Nephron (organoid): Measurements from ENCODE around the gene HORMAD1.
"Not testable (repeated sequence)": the region's sequence is repeated elsewhere in the genome, so short reads cannot be mapped to it uniquely, and the experiment has no call there.

ENCODE experiments used
- H3K27ac Mint-ChIP-seq, 3 experiments: 2 replicates each; pipeline ENCODE4 v1.8.0; 2020; ENCODE audit warnings: mixed read lengths in 3 of 3, mild to moderate bottlenecking in 2 of 3, moderate library complexity in 1 of 3
- H3K27me3 Mint-ChIP-seq: 2 replicates; pipeline ENCODE4 v1.8.0; 2021; ENCODE audit warnings: low read depth, mild to moderate bottlenecking, moderate library complexity, mixed read lengths
- H3K36me3 Mint-ChIP-seq: 2 replicates; pipeline ENCODE4 v1.8.0; 2020; ENCODE audit warnings: low read depth, mixed read lengths
- H3K4me1 Mint-ChIP-seq: 2 replicates; pipeline ENCODE4 v1.8.0; 2020; ENCODE audit warnings: mixed read lengths
- H3K4me3 Mint-ChIP-seq, 3 experiments: 2 replicates each; pipeline ENCODE4 v1.8.0; 2020; ENCODE audit warnings: mild to moderate bottlenecking in 3 of 3, mixed read lengths in 3 of 3, moderate library complexity in 2 of 3
- H3K9me3 Mint-ChIP-seq: 2 replicates; pipeline ENCODE4 v1.8.0; 2020; ENCODE audit warnings: mixed read lengths
- TF ChIP-seq, protein P1 (sequence below), 3 experiments: fragments of 200-600 bp; sonication (generic); IDR thresholded peaks; one replicate each; pipeline ENCODE4 v1.5.0; 2021; ENCODE audit warnings: antibody characterized with exemption in 3 of 3; ENCODE audit not compliant: unreplicated experiment in 3 of 3

Gene HORMAD1

DNA sequence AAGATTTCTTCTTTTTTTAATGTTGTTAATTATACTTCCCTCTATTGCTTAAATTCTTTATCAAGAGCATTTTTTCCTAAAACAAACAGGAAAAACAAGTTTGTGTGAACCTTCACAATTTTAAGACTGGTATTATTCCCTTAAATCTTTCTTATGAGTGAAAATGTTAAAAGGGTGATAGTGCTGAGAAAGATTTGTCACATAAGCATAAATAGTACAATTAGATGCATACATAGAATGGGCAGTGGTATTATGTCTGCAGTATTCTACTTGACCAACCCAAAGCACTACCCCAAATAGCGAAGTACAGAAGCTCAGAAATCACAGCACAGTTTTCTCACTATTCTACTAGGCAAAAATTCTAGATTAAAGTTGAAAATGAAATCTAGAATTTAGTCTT, 41.7 kb downstream of the HORMAD1 start:
- TF ChIP-seq, protein P1, sequence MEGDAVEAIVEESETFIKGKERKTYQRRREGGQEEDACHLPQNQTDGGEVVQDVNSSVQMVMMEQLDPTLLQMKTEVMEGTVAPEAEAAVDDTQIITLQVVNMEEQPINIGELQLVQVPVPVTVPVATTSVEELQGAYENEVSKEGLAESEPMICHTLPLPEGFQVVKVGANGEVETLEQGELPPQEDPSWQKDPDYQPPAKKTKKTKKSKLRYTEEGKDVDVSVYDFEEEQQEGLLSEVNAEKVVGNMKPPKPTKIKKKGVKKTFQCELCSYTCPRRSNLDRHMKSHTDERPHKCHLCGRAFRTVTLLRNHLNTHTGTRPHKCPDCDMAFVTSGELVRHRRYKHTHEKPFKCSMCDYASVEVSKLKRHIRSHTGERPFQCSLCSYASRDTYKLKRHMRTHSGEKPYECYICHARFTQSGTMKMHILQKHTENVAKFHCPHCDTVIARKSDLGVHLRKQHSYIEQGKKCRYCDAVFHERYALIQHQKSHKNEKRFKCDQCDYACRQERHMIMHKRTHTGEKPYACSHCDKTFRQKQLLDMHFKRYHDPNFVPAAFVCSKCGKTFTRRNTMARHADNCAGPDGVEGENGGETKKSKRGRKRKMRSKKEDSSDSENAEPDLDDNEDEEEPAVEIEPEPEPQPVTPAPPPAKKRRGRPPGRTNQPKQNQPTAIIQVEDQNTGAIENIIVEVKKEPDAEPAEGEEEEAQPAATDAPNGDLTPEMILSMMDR (IDR thresholded peaks at IDR 0.05; ENCODE audit: unreplicated experiment in 3 of 3), result no peak

DNA sequence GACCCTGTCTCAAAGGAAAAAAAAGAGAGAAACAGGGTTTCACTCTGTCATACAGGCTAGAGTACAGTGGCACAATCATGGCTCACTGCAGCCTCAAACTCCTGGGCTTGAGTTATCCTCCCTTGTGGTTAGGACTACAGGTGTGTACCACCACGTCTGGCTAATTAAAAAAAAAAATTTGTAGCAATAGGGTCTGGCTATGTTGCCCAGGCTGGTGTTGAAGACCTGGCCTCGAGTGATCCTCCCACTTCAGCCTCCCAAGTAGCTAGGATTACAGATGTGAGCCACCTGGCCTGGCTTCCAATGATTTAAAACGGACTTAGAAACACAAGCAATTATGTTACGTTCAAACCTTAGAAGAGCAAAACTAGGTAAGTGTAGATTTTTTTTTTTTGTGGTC, 45.8 kb downstream of the HORMAD1 start:
- TF ChIP-seq, protein P1 (IDR thresholded peaks at IDR 0.05; ENCODE audit: unreplicated experiment in 3 of 3), result no peak
- Mint-ChIP-seq H3K4me3 (no peak overlapping the region), H3K4me1 (no peaks in the 10 kb centered on the region), H3K27ac (no peak overlapping the region), H3K27me3 (no peaks in the 10 kb centered on the region), H3K9me3 (no peaks in the 10 kb centered on the region), H3K36me3 (peaks cover 17% of the 10 kb centered on the region)

More for the DNA sequence above, 41.7 kb downstream of the HORMAD1 start:
- Mint-ChIP-seq H3K9me3 (no peaks in the 10 kb centered on the region), H3K27me3 (no peaks in the 10 kb centered on the region), H3K27ac (no peak overlapping the region), H3K4me3 (no peak overlapping the region), H3K4me1 (no peaks in the 10 kb centered on the region), H3K36me3 (peaks cover 24% of the 10 kb centered on the region)

DNA sequence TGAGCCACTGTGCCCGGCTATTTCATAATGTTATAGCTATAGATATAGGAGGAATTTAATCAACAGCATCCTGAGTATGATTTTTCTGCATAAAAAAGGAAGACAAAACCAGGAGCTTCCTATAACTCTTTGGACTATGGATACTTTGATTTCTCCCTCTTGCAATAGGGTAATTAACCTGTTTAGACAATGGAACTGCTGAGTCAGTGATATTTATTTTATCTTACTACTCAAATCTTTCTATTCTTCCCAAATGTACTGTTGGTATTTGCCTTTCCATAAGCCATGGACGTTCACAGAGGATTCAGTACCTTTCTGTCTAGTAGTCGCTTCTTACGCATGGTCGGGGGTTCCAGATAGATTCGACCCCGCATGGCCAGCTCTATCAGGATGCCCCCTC, 57.4 kb downstream of the HORMAD1 start:
- no peaks in the 10 kb centered on the region for H3K27me3 Mint-ChIP-seq
- TF ChIP-seq, protein P1 (IDR thresholded peaks at IDR 0.05; ENCODE audit: unreplicated experiment in 3 of 3), result no peak
- no peaks in the 10 kb centered on the region for H3K9me3 Mint-ChIP-seq
- H3K4me1 Mint-ChIP-seq, result peaks cover 5% of the 10 kb centered on the region
- H3K4me3 Mint-ChIP-seq, result no peak overlapping the region
- no peak overlapping the region for H3K27ac Mint-ChIP-seq
- peaks cover 45% of the 10 kb centered on the region for H3K36me3 Mint-ChIP-seq

DNA sequence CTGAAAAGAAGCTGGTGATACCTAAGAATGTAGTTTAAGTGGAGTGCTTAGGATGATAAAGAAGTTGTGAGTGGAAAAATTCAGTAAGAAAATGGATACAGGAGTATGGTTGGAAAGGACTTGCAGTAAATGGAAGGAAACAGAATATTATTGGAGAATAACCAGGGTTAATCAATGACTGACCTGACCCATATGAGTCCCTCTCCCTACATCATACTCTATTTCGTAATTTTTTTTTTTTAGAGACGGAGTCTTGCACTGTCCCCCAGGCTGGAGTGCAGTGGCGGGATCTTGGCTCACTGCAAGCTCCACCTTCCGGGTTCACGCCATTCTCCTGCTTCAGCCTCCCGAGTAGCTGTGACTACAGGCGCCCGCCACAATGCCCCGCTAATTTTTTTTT, 57.9 kb downstream of the HORMAD1 start:
- Mint-ChIP-seq H3K9me3 (no peaks in the 10 kb centered on the region), H3K27me3 (no peaks in the 10 kb centered on the region), H3K36me3 (peaks cover 46% of the 10 kb centered on the region), H3K4me3 (no peak overlapping the region), H3K4me1 (peaks cover 2% of the 10 kb centered on the region), H3K27ac (no peak overlapping the region)
- TF ChIP-seq, protein P1 (IDR thresholded peaks at IDR 0.05; ENCODE audit: unreplicated experiment in 3 of 3), result no peak

DNA sequence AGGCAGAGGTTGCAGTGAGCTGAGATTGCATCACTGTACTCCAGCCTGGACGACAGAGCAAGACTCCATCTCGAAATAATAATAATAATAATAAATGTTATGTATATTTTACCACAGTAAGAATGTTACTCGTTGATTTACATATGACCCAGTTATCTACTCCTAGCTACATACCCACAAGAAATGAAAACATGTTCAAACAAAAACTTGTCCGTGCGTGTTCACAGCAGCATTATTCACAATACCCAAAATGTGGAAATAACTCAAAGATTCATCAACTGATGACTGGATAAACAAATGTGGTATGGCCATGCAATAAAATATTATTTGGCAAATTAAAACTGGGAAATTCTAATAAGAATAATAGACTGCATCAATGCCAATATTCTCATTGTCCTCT, 59.5 kb downstream of the HORMAD1 start:
- no peaks in the 10 kb centered on the region for H3K4me1 Mint-ChIP-seq
- H3K4me3 Mint-ChIP-seq, result no peak overlapping the region
- no peaks in the 10 kb centered on the region for H3K9me3 Mint-ChIP-seq
- peaks cover 44% of the 10 kb centered on the region for H3K36me3 Mint-ChIP-seq
- no peaks in the 10 kb centered on the region for H3K27me3 Mint-ChIP-seq
- TF ChIP-seq, protein P1 (IDR thresholded peaks at IDR 0.05; ENCODE audit: unreplicated experiment in 3 of 3), result no peak
- H3K27ac Mint-ChIP-seq, result no peak overlapping the region

DNA sequence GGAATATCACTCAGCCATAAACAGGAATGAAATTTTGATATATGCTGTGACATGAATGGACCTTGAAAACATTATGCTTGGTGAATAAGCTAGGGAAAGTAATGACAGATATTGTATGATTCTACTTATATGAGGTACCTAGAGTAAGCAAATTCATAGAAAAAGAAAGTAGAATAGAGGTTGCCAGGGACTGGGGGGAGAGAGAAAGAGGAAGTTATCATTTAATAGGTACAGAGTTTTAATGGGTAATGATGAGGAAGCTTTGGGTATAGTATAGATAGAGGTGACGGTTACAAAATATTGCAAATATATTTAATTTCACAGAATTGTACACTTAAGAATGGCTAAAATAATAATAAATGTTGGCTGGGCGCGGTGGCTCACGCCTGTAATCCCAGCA, 60.1 kb downstream of the HORMAD1 start:
- Mint-ChIP-seq H3K4me1 (no peaks in the 10 kb centered on the region), H3K27ac (no peak overlapping the region), H3K27me3 (no peaks in the 10 kb centered on the region), H3K4me3 (no peak overlapping the region), H3K9me3 (no peaks in the 10 kb centered on the region), H3K36me3 (peaks cover 41% of the 10 kb centered on the region)
- TF ChIP-seq, protein P1 (IDR thresholded peaks at IDR 0.05; ENCODE audit: unreplicated experiment in 3 of 3), result no peak

DNA sequence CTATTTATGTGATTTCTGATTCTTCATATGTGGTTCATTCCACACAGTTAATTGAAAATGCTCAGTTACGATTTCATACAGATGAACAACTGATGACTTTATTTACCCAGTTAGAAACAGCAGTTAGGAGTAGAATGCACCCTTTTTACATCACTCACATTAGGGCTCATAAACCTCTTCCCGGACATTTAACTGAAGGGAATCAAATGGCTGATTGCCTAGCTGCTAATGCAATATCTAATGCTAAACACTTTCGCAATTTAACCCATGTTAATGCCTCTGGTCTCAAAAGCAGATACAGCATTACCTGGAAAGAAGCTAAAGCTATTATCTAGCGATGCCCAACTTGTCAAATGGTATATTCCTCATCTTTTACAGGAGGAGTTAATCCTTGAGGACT, 63.6 kb downstream of the HORMAD1 start:
- not testable (repeated sequence) for H3K4me1 Mint-ChIP-seq, H3K27ac Mint-ChIP-seq, H3K9me3 Mint-ChIP-seq, H3K4me3 Mint-ChIP-seq, H3K27me3 Mint-ChIP-seq
- peaks cover 30% of the 10 kb centered on the region for H3K36me3 Mint-ChIP-seq

DNA sequence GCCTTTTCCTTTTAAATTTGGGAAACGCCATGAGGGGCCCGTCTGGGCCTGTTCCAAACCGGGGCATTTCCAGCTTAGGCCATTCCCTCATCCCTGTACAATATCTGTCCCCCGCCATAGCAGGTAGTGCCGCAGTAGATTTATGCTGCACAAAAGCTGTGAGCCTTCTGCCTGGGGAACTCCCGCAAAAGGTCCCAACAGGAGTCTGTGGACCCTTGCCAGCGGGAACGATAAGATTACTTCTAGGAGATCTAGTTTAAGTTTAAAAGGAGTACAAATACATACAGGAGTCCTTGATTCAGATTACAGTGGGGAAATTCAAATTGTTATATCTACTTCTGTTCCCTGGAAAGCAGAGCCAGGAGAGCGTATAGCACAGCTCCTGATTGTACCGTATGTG, 66.1 kb downstream of the HORMAD1 start:
- H3K27me3 Mint-ChIP-seq, H3K4me3 Mint-ChIP-seq, H3K4me1 Mint-ChIP-seq, H3K9me3 Mint-ChIP-seq: not testable (repeated sequence)
- Mint-ChIP-seq H3K27ac (peak overlapping the region in 1 of 3 experiments; percentile 29), H3K36me3 (peaks cover 16% of the 10 kb centered on the region)
